ENCODE results near the gene ASIC5.
A peak's percentile ranks its signal among the peaks of the same experiment; 100 is the strongest.

The ASIC5 gene

DNA sequence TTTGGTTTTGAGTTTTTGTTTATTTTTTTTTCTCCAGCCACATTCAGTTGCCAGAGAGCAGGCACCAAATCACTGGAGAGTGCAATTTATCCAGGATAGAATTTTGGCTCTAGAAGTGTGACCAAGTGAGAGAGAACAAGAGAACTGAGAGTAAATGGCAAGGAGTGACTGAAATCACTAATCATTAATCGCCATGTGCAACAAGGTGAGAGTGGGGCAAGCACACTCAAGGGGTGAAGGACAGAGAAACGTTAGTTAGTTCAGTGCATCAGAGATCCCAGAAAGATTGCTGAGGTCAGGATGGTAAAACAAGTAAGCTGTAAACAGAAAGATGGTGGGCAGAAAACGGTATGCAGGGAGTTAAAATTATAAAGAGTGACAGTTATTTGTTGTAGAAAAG, 17.8 kb upstream of the ASIC5 start:
- ChIA-PET CTCF (no interaction called here), POLR2A (no interaction called here)
- TF ChIP-seq, protein P1, sequence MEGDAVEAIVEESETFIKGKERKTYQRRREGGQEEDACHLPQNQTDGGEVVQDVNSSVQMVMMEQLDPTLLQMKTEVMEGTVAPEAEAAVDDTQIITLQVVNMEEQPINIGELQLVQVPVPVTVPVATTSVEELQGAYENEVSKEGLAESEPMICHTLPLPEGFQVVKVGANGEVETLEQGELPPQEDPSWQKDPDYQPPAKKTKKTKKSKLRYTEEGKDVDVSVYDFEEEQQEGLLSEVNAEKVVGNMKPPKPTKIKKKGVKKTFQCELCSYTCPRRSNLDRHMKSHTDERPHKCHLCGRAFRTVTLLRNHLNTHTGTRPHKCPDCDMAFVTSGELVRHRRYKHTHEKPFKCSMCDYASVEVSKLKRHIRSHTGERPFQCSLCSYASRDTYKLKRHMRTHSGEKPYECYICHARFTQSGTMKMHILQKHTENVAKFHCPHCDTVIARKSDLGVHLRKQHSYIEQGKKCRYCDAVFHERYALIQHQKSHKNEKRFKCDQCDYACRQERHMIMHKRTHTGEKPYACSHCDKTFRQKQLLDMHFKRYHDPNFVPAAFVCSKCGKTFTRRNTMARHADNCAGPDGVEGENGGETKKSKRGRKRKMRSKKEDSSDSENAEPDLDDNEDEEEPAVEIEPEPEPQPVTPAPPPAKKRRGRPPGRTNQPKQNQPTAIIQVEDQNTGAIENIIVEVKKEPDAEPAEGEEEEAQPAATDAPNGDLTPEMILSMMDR (IDR thresholded peaks at IDR 0.05; ENCODE audit: control extremely low read depth, extremely low read depth, low read depth, missing control alignments) = no peak
- no peak for DNase-seq (ENCODE audit: extremely low spot score)

DNA sequence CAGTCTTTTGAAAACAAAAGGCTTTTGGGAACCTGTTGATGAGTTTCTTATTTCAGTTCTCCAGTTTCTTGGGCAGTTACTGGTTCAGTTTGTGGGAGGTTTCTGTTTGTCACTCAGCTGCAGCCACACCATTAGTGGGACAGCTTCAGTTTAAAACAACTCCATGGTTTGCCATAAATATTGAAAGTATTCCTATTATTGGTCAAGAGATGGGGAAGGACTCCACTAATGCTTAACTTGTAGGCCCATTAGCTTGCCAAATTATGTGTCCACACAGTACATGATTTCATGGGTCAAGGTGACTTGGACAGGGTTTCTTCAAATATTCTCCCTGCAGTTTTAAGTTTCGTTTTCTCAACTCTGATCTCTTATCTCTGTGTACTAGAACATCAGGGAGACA, 15.5 kb upstream of the ASIC5 start:
- peak; percentile 16 for DNase-seq (ENCODE audit: extremely low spot score)
- ChIA-PET POLR2A (no interaction called here), CTCF (interaction anchor here (1.6 kb wide), 2 partner anchors 9 to 27 kb away, joined by 4 to 5 read pairs; no protein-coding TSS in a partner anchor)
- TF ChIP-seq, protein P1 (IDR thresholded peaks at IDR 0.05; ENCODE audit: control extremely low read depth, extremely low read depth, low read depth, missing control alignments) = no peak

DNA sequence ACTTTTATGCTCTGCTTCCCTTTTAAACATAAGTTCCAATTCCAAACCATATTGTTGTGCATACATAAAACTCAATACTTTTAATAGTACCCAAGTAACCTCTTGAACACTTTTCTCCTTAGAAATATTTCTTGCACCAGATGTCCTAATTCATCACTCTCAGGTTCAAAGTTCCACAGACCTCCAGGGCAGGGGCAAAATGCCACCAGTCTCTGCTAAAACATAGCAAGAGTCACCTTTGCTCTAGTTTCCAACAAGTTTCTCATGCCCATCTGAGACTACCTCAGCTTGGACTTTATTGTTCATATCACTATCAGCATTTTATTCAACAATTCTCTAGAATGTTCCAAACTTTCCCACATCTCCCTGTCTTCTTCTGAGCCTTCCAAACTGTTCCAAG, 13.7 kb upstream of the ASIC5 start:
- CTCF ChIA-PET = interaction anchor here (2.6 kb wide), 1 partner anchor 11 kb away, joined by 7 read pairs; no protein-coding TSS in a partner anchor

DNA sequence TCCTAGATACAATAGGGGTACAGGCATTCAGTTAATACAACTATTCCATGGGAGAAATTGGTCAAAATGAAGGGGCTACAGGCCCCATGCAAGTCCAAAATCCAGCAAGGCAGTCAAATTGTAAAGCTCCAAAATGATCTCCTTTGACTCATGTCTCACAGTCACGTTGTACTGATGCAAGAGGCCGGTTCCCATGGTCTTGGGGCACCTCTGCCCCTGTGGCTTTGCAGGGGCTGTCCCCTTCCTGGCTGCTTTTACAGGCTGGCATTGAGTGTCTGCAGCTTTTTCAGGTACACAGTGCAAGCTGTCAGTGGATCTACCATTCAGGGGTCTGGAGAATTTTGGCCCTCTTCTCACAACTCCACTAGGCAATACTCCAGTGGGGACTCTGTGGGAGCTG, 12.5 kb upstream of the ASIC5 start:
- POLR2A ChIA-PET = no interaction called here
- DNase-seq (ENCODE audit: extremely low spot score) = no peak
- CTCF ChIA-PET = interaction anchor here (2.6 kb wide), 1 partner anchor 10 kb away, joined by 7 read pairs; no protein-coding TSS in a partner anchor
- TF ChIP-seq, protein P1 (IDR thresholded peaks at IDR 0.05; ENCODE audit: control extremely low read depth, extremely low read depth, low read depth, missing control alignments) = no peak

More for the DNA sequence above, 13.7 kb upstream of the ASIC5 start:
- POLR2A ChIA-PET = no interaction called here
- TF ChIP-seq, protein P1 (IDR thresholded peaks at IDR 0.05; ENCODE audit: control extremely low read depth, extremely low read depth, low read depth, missing control alignments) = no peak
- no peak for DNase-seq (ENCODE audit: extremely low spot score)

DNA sequence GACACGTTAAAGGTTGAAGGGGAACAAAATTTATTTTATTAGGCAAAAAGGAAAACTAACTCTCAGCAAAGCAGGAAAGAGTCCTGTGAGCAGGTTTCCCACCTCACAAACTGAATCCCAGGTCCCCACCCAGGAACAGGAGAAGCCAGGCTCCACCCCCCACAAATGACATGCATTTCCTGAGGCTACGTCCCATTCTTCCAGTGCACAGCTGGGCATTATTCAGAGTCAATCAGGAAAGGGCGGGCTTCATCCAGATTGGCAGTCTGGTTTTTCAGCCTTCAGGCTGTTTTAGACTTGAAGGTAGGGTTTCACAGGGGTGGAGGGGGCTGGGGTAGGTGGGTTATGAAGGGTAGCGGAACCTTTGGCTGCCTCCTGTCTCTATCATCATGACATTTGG, 11.9 kb upstream of the ASIC5 start:
- TF ChIP-seq, protein P1 (IDR thresholded peaks at IDR 0.05; ENCODE audit: control extremely low read depth, extremely low read depth, low read depth, missing control alignments) = no peak
- ChIA-PET CTCF (interaction anchor here (1.1 to 2.6 kb wide), 2 partner anchors 9 to 12 kb away, joined by 3 to 7 read pairs; no protein-coding TSS in a partner anchor), POLR2A (no interaction called here)
- DNase-seq (ENCODE audit: extremely low spot score) = no peak

DNA sequence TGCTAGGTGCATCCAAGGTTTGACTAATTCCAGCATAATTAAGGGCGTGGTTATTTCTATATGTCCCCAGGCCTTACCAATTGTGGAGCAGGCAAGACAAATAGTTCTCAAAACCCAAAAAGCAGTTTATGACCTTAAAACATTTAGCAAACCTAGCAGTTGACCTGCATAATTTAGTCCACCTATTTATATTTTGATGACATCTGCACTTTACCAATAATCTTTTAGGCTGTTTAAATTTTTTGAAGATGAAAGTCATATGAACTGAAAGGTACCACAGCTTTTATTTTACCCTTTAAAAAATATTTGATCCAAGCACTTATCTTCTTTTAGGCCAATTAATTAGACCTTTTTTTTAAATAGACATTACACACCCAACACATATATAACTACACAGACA, 9.8 kb upstream of the ASIC5 start:
- POLR2A ChIA-PET = no interaction called here
- TF ChIP-seq, protein P1 (IDR thresholded peaks at IDR 0.05; ENCODE audit: control extremely low read depth, extremely low read depth, low read depth, missing control alignments) = no peak
- CTCF ChIA-PET = interaction anchor here (1.9 kb wide), 1 partner anchor 11 kb away, joined by 3 read pairs; no protein-coding TSS in a partner anchor
- no peak for DNase-seq (ENCODE audit: extremely low spot score)
